ENCODE results near the gene YDJC.
A peak's percentile ranks its signal among the peaks of the same experiment; 100 is the strongest.

DNA sequence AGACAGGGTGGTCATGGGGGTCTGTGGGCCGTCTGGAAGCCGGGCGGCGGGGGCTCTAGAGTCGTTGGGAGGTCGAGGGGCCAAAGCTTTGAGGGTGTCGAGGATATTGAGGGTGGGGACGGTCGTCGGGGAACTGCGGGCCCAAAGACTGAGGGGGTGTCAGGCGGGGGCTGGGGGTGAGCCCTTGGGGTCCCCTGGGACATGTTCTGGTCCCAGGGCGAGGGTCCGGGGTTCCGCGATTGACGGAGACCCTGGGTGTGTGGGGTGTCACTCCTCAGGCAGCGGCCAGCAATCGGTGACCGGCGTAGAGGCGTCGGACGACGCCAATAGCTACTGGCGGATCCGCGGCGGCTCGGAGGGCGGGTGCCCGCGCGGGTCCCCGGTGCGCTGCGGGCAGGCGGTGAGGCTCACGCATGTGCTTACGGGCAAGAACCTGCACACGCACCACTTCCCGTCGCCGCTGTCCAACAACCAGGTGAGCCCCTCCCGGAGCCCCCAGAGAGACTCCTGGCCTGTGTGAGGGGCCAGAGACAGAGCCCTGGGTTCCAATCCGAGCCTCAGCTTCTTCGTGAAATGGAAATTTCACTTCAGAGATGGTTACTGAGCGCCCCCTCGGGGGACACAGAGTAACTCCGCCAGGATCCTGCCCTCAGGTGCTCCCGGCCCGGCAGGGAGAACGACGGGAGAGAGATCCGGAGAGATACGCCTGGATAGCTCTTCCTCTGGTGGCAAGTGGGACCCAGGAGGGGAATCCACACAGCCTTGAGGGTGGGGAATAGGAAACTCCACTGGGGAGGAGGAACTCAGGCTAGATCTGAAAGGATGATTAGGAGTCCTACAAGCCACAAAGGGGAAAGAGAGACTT lies 13.0 kb upstream of the YDJC start:
- TF ChIP-seq, protein P1, sequence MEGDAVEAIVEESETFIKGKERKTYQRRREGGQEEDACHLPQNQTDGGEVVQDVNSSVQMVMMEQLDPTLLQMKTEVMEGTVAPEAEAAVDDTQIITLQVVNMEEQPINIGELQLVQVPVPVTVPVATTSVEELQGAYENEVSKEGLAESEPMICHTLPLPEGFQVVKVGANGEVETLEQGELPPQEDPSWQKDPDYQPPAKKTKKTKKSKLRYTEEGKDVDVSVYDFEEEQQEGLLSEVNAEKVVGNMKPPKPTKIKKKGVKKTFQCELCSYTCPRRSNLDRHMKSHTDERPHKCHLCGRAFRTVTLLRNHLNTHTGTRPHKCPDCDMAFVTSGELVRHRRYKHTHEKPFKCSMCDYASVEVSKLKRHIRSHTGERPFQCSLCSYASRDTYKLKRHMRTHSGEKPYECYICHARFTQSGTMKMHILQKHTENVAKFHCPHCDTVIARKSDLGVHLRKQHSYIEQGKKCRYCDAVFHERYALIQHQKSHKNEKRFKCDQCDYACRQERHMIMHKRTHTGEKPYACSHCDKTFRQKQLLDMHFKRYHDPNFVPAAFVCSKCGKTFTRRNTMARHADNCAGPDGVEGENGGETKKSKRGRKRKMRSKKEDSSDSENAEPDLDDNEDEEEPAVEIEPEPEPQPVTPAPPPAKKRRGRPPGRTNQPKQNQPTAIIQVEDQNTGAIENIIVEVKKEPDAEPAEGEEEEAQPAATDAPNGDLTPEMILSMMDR (conservative IDR thresholded peaks at IDR 0.05; ENCODE audit: low read length): peak; percentile 88
- no peak for TF ChIP-seq EZH2phosphoT487 (IDR thresholded peaks at IDR 0.05; ENCODE audit: borderline replicate concordance, low read depth, low read length)
